Uterus (tissue), 2 donors: Measurements from ENCODE around the gene CFDP1.

ENCODE experiments used
- CTCF ChIP-seq, 4 experiments: fragments of 200-600 bp in 2 of 4; fragments of 450-650 bp in 2 of 4; sonication (generic) in 2 of 4; IDR thresholded peaks; one replicate each; pipeline ENCODE4 v1.5.1; 2016 to 2019; ENCODE audit warnings: antibody characterized with exemption in 4 of 4, mild to moderate bottlenecking in 2 of 4, moderate library complexity in 1 of 4
- POLR2A ChIP-seq, 2 donors: fragments of 450-650 bp; IDR thresholded peaks; one replicate each; pipeline ENCODE4 v1.6.1; 2016; ENCODE audit warnings: antibody characterized with exemption in 2 of 2, mild to moderate bottlenecking in 1 of 2, moderate library complexity in 1 of 2

GRCh38 chr16:75294773-75295459, 138.4 kb downstream of the CFDP1 start:
- TF ChIP-seq CTCF (IDR thresholded peaks at IDR 0.05) (no peak), POLR2A (IDR thresholded peaks at IDR 0.05) (no peak)
